IMR-90 (cell line): ENCODE data around the gene SHROOM4. TPM values are rescaled to one million over a fixed set of nuclear protein-coding genes. Genes with fewer than 3 reads are reported as not detected.

Experiments used
- ATAC-seq: fragments of 200-7000 bp; cut with Tn5 transposase; 2 replicates; pipeline ENCODE4 v1.9.1; 2020; ENCODE audit warnings: low read depth, mild to moderate bottlenecking, moderate library complexity
- BruUV-seq: library from RNA; stranded (reverse); fragments of 400-500 nt; replicated peaks from 2 replicates; lab custom pipeline; 2021; lab: Mats Ljungman, UMichigan
- CTCF ChIA-PET: fragments of 300-600 bp; formaldehyde crosslinking; extraction: SDS; loops from one replicate; lab custom pipeline; 2021; ENCODE audit warnings: antibody characterized with exemption; lab: Yijun Ruan, JAX
- POLR2A ChIA-PET: fragments of 300-600 bp; sonication (Branson Sonifier 250); formaldehyde crosslinking; loops from one replicate; lab custom pipeline; 2022; ENCODE audit warnings: antibody characterized with exemption; ENCODE audit not compliant: unreplicated experiment; lab: Charles Lee
- DNase-seq: peaks from one replicate; pipeline ENCODE4 v3.0.0; 2013
- H2AFZ ChIP-seq: replicated peaks from 2 replicates; pipeline ENCODE3; 2013; ENCODE audit warnings: low read length, mild to moderate bottlenecking; ENCODE audit not compliant: poor library complexity
- H2AK5ac ChIP-seq: 2 replicates; pipeline ENCODE4 v1.6.1; 2013; ENCODE audit warnings: low read depth, low read length, inconsistent platforms
- H2AK9ac ChIP-seq: replicated peaks from 2 replicates; pipeline ENCODE3; 2013; ENCODE audit warnings: mild to moderate bottlenecking, low read depth, low read length, moderate library complexity; ENCODE audit not compliant: poor library complexity
- H2BK120ac ChIP-seq: 2 replicates; pipeline ENCODE4 v1.6.1; 2013; ENCODE audit warnings: low read depth, low read length, inconsistent platforms
- H2BK15ac ChIP-seq: 3 replicates; pipeline ENCODE4 v1.6.1; 2013; ENCODE audit warnings: low read depth, low read length, inconsistent platforms
- H2BK20ac ChIP-seq: 2 replicates; pipeline ENCODE4 v1.6.1; 2013; ENCODE audit warnings: low read depth, mild to moderate bottlenecking, inconsistent platforms, low read length, moderate library complexity
- H2BK5ac ChIP-seq: 2 replicates; pipeline ENCODE4 v1.6.1; 2013; ENCODE audit warnings: mild to moderate bottlenecking, low read depth, low read length, inconsistent platforms; ENCODE audit not compliant: poor library complexity, severe bottlenecking
- H3K14ac ChIP-seq: replicated peaks from 2 replicates; pipeline ENCODE4 v1.6.1; 2013; ENCODE audit warnings: low read depth, low read length, inconsistent platforms
- H3K18ac ChIP-seq: 2 replicates; pipeline ENCODE4 v1.6.1; 2013; ENCODE audit warnings: low read depth, low read length, control low read depth
- H3K23ac ChIP-seq: 2 replicates; pipeline ENCODE4 v1.6.1; 2013; ENCODE audit warnings: low read depth, low read length, inconsistent platforms
- H3K27ac ChIP-seq: 2 replicates; pipeline ENCODE4 v1.5.1; 2013; ENCODE audit warnings: mild to moderate bottlenecking, control low read depth, low read length; ENCODE audit not compliant: insufficient read depth
- H3K27me3 ChIP-seq: 2 replicates; pipeline ENCODE4 v1.6.1; 2013; ENCODE audit warnings: low read length; ENCODE audit not compliant: control insufficient read depth, insufficient read depth
- H3K36me3 ChIP-seq: 2 replicates; pipeline ENCODE4 v1.6.1; 2013; ENCODE audit warnings: low read length, mixed read lengths; ENCODE audit not compliant: control insufficient read depth, insufficient read depth
- H3K4ac ChIP-seq: 2 replicates; pipeline ENCODE4 v1.6.1; 2013; ENCODE audit warnings: low read depth, low read length, inconsistent platforms
- H3K4me1 ChIP-seq: 2 replicates; pipeline ENCODE4 v1.6.1; 2013; ENCODE audit warnings: low read length, mixed read lengths; ENCODE audit not compliant: control insufficient read depth, insufficient read depth
- H3K4me2 ChIP-seq: 2 replicates; pipeline ENCODE4 v1.6.1; 2013; ENCODE audit warnings: low read depth, mild to moderate bottlenecking, control low read depth, low read length, moderate library complexity
- H3K4me3 ChIP-seq: 2 replicates; pipeline ENCODE4 v1.5.1; 2013; ENCODE audit warnings: low read depth, mild to moderate bottlenecking, control low read depth, low read length, moderate library complexity; ENCODE audit not compliant: insufficient read depth
- H3K56ac ChIP-seq: 2 replicates; pipeline ENCODE4 v1.6.1; 2013; ENCODE audit warnings: low read length, inconsistent platforms; ENCODE audit not compliant: insufficient read depth; ENCODE audit errors: extremely low read depth
- H3K79me1 ChIP-seq, 2 experiments: 2 replicates each; pipeline ENCODE4 v1.6.1; 2013; ENCODE audit warnings: low read length in 2 of 2, inconsistent platforms in 1 of 2, low read depth in 1 of 2
- H3K9ac ChIP-seq: 2 replicates; pipeline ENCODE4 v1.6.1; 2013; ENCODE audit warnings: low read depth, low read length, control low read depth
- H3K9me1 ChIP-seq: 2 replicates; pipeline ENCODE4 v1.6.1; 2013; ENCODE audit warnings: low read length, inconsistent platforms; ENCODE audit not compliant: insufficient read depth
- H3K9me3 ChIP-seq: 2 replicates; pipeline ENCODE4 v1.6.1; 2013; ENCODE audit warnings: low read length; ENCODE audit not compliant: control insufficient read depth, insufficient read depth
- H4K20me1 ChIP-seq: 2 replicates; pipeline ENCODE4 v1.6.1; 2013; ENCODE audit warnings: low read length, inconsistent platforms; ENCODE audit not compliant: insufficient read depth
- H4K5ac ChIP-seq: 2 replicates; pipeline ENCODE4 v1.6.1; 2013; ENCODE audit warnings: mild to moderate bottlenecking, low read depth, low read length, control low read depth
- H4K8ac ChIP-seq, 2 experiments: 2 replicates each; pipeline ENCODE4 v1.6.1; 2013; ENCODE audit warnings: low read depth in 2 of 2, low read length in 2 of 2, control low read depth in 1 of 2, inconsistent platforms in 1 of 2
- H4K91ac ChIP-seq: 2 replicates; pipeline ENCODE4 v1.6.1; 2013; ENCODE audit warnings: low read depth, low read length, inconsistent platforms; ENCODE audit not compliant: insufficient read depth
- BHLHE40 ChIP-seq: fragments of 150-350 bp; IDR thresholded peaks from 2 replicates; pipeline ENCODE4 v1.6.1; 2016; ENCODE audit warnings: mild to moderate bottlenecking, low read depth, low read length
- CEBPB ChIP-seq: IDR thresholded peaks from 2 replicates; pipeline ENCODE4 v1.6.1; 2012; ENCODE audit warnings: low read depth, low read length, improper control_type of control experiment
- ELK1 ChIP-seq: fragments of 150-350 bp; IDR thresholded peaks from 2 replicates; pipeline ENCODE4 v1.6.1; 2016; ENCODE audit warnings: low read depth, mild to moderate bottlenecking, low read length, moderate library complexity, borderline replicate concordance
- MAFK ChIP-seq: IDR thresholded peaks from 2 replicates; pipeline ENCODE4 v1.6.1; 2012; ENCODE audit warnings: low read depth, low read length, improper control_type of control experiment
- MAZ ChIP-seq: IDR thresholded peaks from 2 replicates; pipeline ENCODE4 v1.6.1; 2012; ENCODE audit warnings: low read depth, mild to moderate bottlenecking, low read length, improper control_type of control experiment, moderate library complexity, borderline replicate concordance
- MXI1 ChIP-seq: IDR thresholded peaks from 2 replicates; pipeline ENCODE4 v1.6.1; 2012; ENCODE audit warnings: low read depth, mild to moderate bottlenecking, low read length, moderate library complexity, borderline replicate concordance
- NFE2L2 ChIP-seq: fragments of 150-350 bp; IDR thresholded peaks from 2 replicates; pipeline ENCODE4 v1.6.1; 2016; ENCODE audit warnings: low read depth, mild to moderate bottlenecking, low read length
- POLR2A ChIP-seq: IDR thresholded peaks from 2 replicates; pipeline ENCODE4 v1.6.1; 2012; ENCODE audit warnings: mild to moderate bottlenecking, low read depth, low read length
- RCOR1 ChIP-seq: IDR thresholded peaks from 2 replicates; pipeline ENCODE4 v1.6.1; 2012; ENCODE audit warnings: mild to moderate bottlenecking, low read length, improper control_type of control experiment; ENCODE audit not compliant: insufficient replicate concordance
- RFX5 ChIP-seq: IDR thresholded peaks from 2 replicates; pipeline ENCODE4 v1.8.0; 2012; ENCODE audit warnings: low read depth, mild to moderate bottlenecking, low read length, moderate library complexity
- USF2 ChIP-seq: fragments of 150-350 bp; IDR thresholded peaks from 2 replicates; pipeline ENCODE4 v1.6.1; 2017; ENCODE audit warnings: mild to moderate bottlenecking, antibody characterized with exemption, low read length, low read depth
- WGBS, 2 experiments: methylation state at CpG; one replicate each; pipeline versions ENCODE4 v1.1.5 to v1.1.7; 2013; ENCODE audit warnings: missing lambda C conversion rate in 2 of 2; ENCODE audit not compliant: insufficient read length in 1 of 2; ENCODE audit errors: extremely low coverage in 2 of 2; 5-methylcytosine and 5-hydroxymethylcytosine counted together
- dilution Hi-C: fragments of 300-500 bp; cut with HindIII; formaldehyde crosslinking; loops from one replicate; pipeline ENCODE4 v1.14.3; 2018; ENCODE audit warnings: low sequenced_read_pairs; ENCODE audit not compliant: unreplicated experiment
- in situ Hi-C: fragments of 300-500 bp; cut with MboI; formaldehyde crosslinking; loops from 3 replicates; pipeline ENCODE4 v1.14.3; 2019; ENCODE audit warnings: low sequenced_read_pairs, inconsistent platforms, mixed read lengths
- intact Hi-C: fragments of 100-400 bp; cut with micrococcal nuclease; formaldehyde crosslinking; loops from 2 replicates; pipeline ENCODE4 v1.10.0; 2022
- polyA plus RNA-seq, 3 experiments: library from polyadenylated mRNA; depleted of rRNA; stranded (reverse); fragments of >200 nt; gene quantifications; 2 replicates each; pipeline ENCODE4 v1.2.3, GENCODE V29; 2012; ENCODE audit warnings: low replicate concordance in 1 of 3
- total RNA-seq: library from RNA; depleted of rRNA; stranded (reverse); fragments of >200 nt; gene quantifications from 2 replicates; pipeline ENCODE4 v1.2.3, GENCODE V29; 2012
- TF ChIP-seq, protein P1 (sequence below): conservative IDR thresholded peaks from 2 replicates; pipeline ENCODE4 v1.5.1; 2012; ENCODE audit warnings: mild to moderate bottlenecking, low read depth, low read length, improper control_type of control experiment

The SHROOM4 gene
- total and polyA plus RNA-seq, 2 of the 4 experiments (the other 2 are of a cell fraction): 1.0 to 2.2 TPM

- no CpG with 5 or more reads among the region's 2 CpGs for WGBS, 2 experiments
- in situ Hi-C loops: no loop called here
These were observed 11.8 kb upstream of the SHROOM4 start for GRCh38 chrX:50825825-50826224.

More at GRCh38 chrX:50825825-50826224, 11.8 kb upstream of the SHROOM4 start:
- H3K4me1 ChIP-seq: no peaks in the 10 kb centered on the region
- DNase-seq (no peak), ATAC-seq (no peak)
- no peaks in the 10 kb centered on the region for H3K9me1 ChIP-seq
- no TSS peak for BruUV-seq
- H3K27me3 ChIP-seq: peaks cover 10% of the 10 kb centered on the region
- H3K18ac ChIP-seq: no peak overlapping the region
- no peaks in the 10 kb centered on the region for H3K9me3 ChIP-seq
- H4K5ac ChIP-seq: no peak overlapping the region
- dilution Hi-C loops (no loop called here), intact Hi-C loops (no loop called here)
- H3K56ac ChIP-seq: no peak overlapping the region
- H4K91ac ChIP-seq: no peak overlapping the region
- TF ChIP-seq MAFK (no peak), ELK1 (no peak), CEBPB (no peak), BHLHE40 (no peak), RFX5 (no peak), USF2 (no peak), POLR2A (no peak), MXI1 (no peak), MAZ (no peak), RCOR1 (no peak), NFE2L2 (no peak)
- TF ChIP-seq, protein P1, sequence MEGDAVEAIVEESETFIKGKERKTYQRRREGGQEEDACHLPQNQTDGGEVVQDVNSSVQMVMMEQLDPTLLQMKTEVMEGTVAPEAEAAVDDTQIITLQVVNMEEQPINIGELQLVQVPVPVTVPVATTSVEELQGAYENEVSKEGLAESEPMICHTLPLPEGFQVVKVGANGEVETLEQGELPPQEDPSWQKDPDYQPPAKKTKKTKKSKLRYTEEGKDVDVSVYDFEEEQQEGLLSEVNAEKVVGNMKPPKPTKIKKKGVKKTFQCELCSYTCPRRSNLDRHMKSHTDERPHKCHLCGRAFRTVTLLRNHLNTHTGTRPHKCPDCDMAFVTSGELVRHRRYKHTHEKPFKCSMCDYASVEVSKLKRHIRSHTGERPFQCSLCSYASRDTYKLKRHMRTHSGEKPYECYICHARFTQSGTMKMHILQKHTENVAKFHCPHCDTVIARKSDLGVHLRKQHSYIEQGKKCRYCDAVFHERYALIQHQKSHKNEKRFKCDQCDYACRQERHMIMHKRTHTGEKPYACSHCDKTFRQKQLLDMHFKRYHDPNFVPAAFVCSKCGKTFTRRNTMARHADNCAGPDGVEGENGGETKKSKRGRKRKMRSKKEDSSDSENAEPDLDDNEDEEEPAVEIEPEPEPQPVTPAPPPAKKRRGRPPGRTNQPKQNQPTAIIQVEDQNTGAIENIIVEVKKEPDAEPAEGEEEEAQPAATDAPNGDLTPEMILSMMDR: no peak
- no peak overlapping the region for H2AK9ac ChIP-seq
- no peaks in the 10 kb centered on the region for H4K20me1 ChIP-seq
- no peak overlapping the region for H2BK20ac ChIP-seq
- no peak overlapping the region for H3K14ac ChIP-seq
- no peak overlapping the region for H2AK5ac ChIP-seq
- ChIA-PET POLR2A (no interaction called here), CTCF (no interaction called here)
- H2BK15ac ChIP-seq: no peak overlapping the region
- H2BK120ac ChIP-seq: no peak overlapping the region
- H3K9ac ChIP-seq: no peak overlapping the region
- no peak overlapping the region for H3K4ac ChIP-seq
- no peaks in the 10 kb centered on the region for H3K79me1 ChIP-seq
- H3K4me2 ChIP-seq: no peak overlapping the region
- H3K27ac ChIP-seq: no peak overlapping the region
- H3K4me3 ChIP-seq: no peak overlapping the region
- H3K23ac ChIP-seq: no peak overlapping the region
- no peak overlapping the region for H2BK5ac ChIP-seq
- H2AFZ ChIP-seq: no peak overlapping the region
- H4K8ac ChIP-seq: no peak overlapping the region
- no peaks in the 10 kb centered on the region for H3K36me3 ChIP-seq
